Gastrocnemius medialis (tissue), 4 donors: ENCODE measurements around the gene MARCHF10.

Experiments used
- POLR2A ChIP-seq, 2 donors: fragments of 450-650 bp; IDR thresholded peaks; one replicate each; pipeline ENCODE4 v1.6.1; 2017; ENCODE audit warnings: antibody characterized with exemption in 2 of 2, mild to moderate bottlenecking in 2 of 2, moderate library complexity in 2 of 2
- TF ChIP-seq, protein P1 (sequence below), 5 experiments: fragments of 450-650 bp in 3 of 5; fragments of 200-600 bp in 2 of 5; sonication (generic) in 2 of 5; IDR thresholded peaks in 4 of 5; conservative IDR thresholded peaks in 1 of 5; 1 replicate in 4 of 5; 2 replicates in 1 of 5; pipeline ENCODE4 v1.5.1; 2016 to 2019; ENCODE audit warnings: antibody characterized with exemption in 5 of 5, mild to moderate bottlenecking in 3 of 5, moderate library complexity in 3 of 5

- TF ChIP-seq, protein P1, sequence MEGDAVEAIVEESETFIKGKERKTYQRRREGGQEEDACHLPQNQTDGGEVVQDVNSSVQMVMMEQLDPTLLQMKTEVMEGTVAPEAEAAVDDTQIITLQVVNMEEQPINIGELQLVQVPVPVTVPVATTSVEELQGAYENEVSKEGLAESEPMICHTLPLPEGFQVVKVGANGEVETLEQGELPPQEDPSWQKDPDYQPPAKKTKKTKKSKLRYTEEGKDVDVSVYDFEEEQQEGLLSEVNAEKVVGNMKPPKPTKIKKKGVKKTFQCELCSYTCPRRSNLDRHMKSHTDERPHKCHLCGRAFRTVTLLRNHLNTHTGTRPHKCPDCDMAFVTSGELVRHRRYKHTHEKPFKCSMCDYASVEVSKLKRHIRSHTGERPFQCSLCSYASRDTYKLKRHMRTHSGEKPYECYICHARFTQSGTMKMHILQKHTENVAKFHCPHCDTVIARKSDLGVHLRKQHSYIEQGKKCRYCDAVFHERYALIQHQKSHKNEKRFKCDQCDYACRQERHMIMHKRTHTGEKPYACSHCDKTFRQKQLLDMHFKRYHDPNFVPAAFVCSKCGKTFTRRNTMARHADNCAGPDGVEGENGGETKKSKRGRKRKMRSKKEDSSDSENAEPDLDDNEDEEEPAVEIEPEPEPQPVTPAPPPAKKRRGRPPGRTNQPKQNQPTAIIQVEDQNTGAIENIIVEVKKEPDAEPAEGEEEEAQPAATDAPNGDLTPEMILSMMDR (IDR thresholded peaks at IDR 0.05 in 4 of 5, conservative IDR thresholded peaks at IDR 0.05 in 1 of 5), result no peak
- no peak for TF ChIP-seq POLR2A (IDR thresholded peaks at IDR 0.05)
Observed at GRCh38 chr17:62827746-62828485, 19.8 kb upstream of the MARCHF10 start.
